Measurements from ENCODE around the gene KDELR3.

GRCh38 chr22:38451404-38451803, 16.5 kb upstream of the KDELR3 start:
- TF ChIP-seq CTCF (IDR thresholded peaks at IDR 0.05; ENCODE audit: insufficient read depth, low read depth, low read length) (no peak), EZH2 (IDR thresholded peaks at IDR 0.05; ENCODE audit: insufficient read depth, low read length) (no peak)

Data from astrocyte (in vitro differentiated cells and primary cell).